ENCODE measurements around the gene AHRR.
"Not testable (repeated sequence)": the region's sequence is repeated elsewhere in the genome, so short reads cannot be mapped to it uniquely, and the experiment has no call there.

Gene AHRR

GRCh38 chr5:464446-464842 is 142.9 kb downstream of the AHRR start:
- no peak for DNase-seq

- DNase-seq, result no peak
Observed at GRCh38 chr5:464843-465590, 143.5 kb downstream of the AHRR start.

- no peak for DNase-seq
Observed at GRCh38 chr5:465591-466403, 144.3 kb downstream of the AHRR start.

GRCh38 chr5:466661-467310 is 145.3 kb downstream of the AHRR start:
- no peak for DNase-seq

GRCh38 chr5:468401-468800 is 146.9 kb downstream of the AHRR start:
- no peak for DNase-seq

GRCh38 chr5:469752-470483 is 148.4 kb downstream of the AHRR start:
- DNase-seq, result no peak

- no peak for DNase-seq
Observed at GRCh38 chr5:470961-471749, 149.6 kb downstream of the AHRR start.

- no peak for DNase-seq
Observed at GRCh38 chr5:471750-472058, 150.2 kb downstream of the AHRR start.

- no peak for DNase-seq
Observed at GRCh38 chr5:472076-472655, 150.7 kb downstream of the AHRR start.

GRCh38 chr5:472656-473550 is 151.4 kb downstream of the AHRR start:
- DNase-seq, result peak; percentile 63

- peak; percentile 16 for DNase-seq
Observed at GRCh38 chr5:473551-474192, 152.2 kb downstream of the AHRR start.

- not testable (repeated sequence) for DNase-seq
Observed at GRCh38 chr5:474232-474839, 152.8 kb downstream of the AHRR start.

GRCh38 chr5:474840-475661 is 153.5 kb downstream of the AHRR start:
- DNase-seq, result no peak

- DNase-seq, result no peak
Observed at GRCh38 chr5:475704-476101, 154.2 kb downstream of the AHRR start.

GRCh38 chr5:476102-476813 is 154.7 kb downstream of the AHRR start:
- DNase-seq, result no peak

GRCh38 chr5:476814-477175 is 155.3 kb downstream of the AHRR start:
- DNase-seq, result no peak

GRCh38 chr5:477247-477646 is 155.7 kb downstream of the AHRR start:
- DNase-seq, result no peak

GRCh38 chr5:477871-478270 is 156.4 kb downstream of the AHRR start:
- no peak for DNase-seq
